DND-41 (cell line): ENCODE measurements around the gene CDH23.

Experiments used
- EZH2 ChIP-seq: IDR thresholded peaks from 3 replicates; pipeline ENCODE4 v1.6.1; 2012; ENCODE audit warnings: borderline replicate concordance, low read depth, mild to moderate bottlenecking, moderate library complexity, low read length, inconsistent platforms; ENCODE audit not compliant: severe bottlenecking
- TF ChIP-seq, protein P1 (sequence below): IDR thresholded peaks from 2 replicates; pipeline ENCODE4 v1.5.1; 2012; ENCODE audit warnings: borderline replicate concordance, low read length, moderate library complexity, mild to moderate bottlenecking; ENCODE audit not compliant: poor library complexity, severe bottlenecking; ENCODE audit errors: extremely low read depth

DNA sequence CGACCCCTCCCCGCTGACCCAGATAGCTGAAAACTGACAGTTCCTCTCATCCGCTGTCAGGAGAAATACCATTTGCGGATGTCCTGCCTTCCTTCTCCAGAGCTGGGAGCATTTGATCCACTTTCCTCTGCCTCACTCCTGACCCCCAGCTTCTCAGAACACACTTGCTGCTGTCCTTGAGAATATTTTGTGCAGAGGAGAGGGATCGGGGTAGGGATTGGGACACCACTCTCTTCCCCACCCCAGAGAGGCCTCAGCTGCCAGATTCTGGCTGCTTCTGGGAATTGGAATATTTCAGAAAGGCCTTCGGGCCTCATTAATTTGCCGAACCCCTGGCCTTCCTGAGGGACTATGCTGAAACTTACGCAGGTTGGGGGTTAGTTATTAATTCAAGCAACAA, 225.9 kb downstream of the CDH23 start:
- TF ChIP-seq, protein P1, sequence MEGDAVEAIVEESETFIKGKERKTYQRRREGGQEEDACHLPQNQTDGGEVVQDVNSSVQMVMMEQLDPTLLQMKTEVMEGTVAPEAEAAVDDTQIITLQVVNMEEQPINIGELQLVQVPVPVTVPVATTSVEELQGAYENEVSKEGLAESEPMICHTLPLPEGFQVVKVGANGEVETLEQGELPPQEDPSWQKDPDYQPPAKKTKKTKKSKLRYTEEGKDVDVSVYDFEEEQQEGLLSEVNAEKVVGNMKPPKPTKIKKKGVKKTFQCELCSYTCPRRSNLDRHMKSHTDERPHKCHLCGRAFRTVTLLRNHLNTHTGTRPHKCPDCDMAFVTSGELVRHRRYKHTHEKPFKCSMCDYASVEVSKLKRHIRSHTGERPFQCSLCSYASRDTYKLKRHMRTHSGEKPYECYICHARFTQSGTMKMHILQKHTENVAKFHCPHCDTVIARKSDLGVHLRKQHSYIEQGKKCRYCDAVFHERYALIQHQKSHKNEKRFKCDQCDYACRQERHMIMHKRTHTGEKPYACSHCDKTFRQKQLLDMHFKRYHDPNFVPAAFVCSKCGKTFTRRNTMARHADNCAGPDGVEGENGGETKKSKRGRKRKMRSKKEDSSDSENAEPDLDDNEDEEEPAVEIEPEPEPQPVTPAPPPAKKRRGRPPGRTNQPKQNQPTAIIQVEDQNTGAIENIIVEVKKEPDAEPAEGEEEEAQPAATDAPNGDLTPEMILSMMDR = no peak
- no peak for TF ChIP-seq EZH2
